Renal pelvis (tissue), 4 donors: ENCODE data around the gene CXCL17. TPM values are rescaled to one million over a fixed set of nuclear protein-coding genes. Genes with fewer than 3 reads are reported as not detected.

Experiments
- DNase-seq: peaks from one replicate; pipeline ENCODE4 v3.0.0-alpha.2; 2013
- polyA plus RNA-seq, 3 donors: library from polyadenylated mRNA; unstranded; fragments of 120-200 nt; gene quantifications; one replicate each; pipeline ENCODE4 v1.2.1, GENCODE V29; 2013; ENCODE audit not compliant: insufficient read length in 3 of 3

CXCL17 gene
- polyA plus RNA-seq, 3 donors, result 0.11 to 0.22 TPM; not detected in 1

GRCh38 chr19:42397263-42398166 is 45.2 kb downstream of the CXCL17 start:
- no peak for DNase-seq

DNA sequence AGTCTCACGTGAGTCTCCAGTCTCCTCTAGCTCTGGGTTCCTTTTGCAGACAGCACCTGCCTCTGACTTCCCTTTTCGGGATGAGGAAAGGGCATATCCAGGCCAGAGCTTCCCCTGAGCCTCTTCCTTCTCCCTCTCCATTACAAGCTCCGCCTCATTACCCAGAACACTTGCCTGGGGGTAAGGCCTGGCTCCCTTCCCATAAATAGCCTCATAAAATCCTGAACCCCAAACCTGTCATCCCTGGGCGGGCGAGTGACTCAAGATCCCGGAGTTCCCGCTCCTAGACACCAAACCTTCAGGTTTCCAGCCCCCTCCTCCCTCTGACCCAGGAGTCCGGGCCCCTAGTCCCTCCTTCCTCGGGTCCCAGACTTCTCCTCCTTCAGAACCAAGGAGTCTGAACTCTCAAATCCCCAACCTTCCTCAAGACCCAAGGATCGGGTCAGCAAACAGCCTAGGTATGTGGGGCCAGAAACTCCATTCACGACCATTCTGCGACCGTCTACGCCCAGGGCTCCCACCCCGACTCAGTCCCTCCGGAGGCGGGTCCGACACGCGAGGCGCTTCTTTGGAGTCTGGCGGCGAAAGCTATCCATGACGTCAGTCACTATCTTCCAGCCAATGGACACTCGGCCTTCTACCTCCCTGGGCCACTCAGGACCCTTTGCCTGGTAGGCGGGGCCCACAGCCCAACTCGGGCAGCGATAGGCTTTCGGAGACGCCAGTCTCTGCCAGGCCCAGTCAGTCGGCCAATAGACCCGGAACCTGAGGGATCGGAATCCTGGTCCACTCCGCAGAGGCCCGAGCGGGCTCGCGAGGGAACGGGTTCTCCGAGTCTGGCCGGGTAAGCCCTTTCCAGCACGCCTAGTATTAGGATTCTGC is 46.1 kb downstream of the CXCL17 start:
- DNase-seq, result peak; percentile 99

DNA sequence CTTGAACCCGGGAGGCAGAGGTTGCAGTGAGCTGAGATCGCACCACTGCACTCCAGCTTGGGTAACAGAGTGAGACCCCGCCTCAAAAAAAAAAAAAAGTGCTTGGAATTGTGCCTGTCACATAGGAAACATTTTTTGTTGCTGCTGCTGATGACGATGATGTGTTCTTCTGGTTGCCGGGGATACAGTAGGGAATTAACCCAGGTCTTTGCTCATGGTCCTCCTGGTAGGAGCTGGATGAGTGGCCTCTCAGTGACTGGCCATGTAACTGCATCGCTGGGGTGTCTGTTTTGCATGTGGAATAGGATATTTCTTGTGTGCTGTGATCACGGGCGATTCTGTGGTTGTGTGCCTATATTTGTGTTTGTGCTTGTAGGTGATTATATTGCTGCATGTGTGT is 48.0 kb downstream of the CXCL17 start:
- no peak for DNase-seq

- no peak for DNase-seq
Measured at GRCh38 chr19:42392165-42392564, 50.6 kb downstream of the CXCL17 start.

DNA sequence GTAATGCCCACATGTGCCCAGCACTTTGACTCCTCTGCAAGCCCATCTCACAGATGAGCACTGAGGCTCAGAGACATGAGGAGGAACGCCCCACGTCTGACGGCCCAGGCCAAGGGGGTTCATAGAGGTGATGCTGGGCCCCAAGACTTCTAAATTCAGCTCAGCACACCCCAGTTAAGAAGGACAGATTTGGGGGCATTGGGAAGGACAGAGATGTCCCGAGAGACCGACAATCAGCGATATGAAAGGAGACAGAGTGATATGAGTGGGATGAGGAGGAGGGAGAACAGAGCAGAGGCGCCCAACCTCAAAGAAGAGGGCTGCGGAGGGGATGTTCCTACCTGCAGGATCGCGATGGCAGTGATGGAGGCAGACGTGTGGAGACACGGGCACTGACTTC is 52.8 kb downstream of the CXCL17 start, which contains the start of gene CNFN:
CNFN (minus strand) TSS at position 399 of the 400 bp plus-strand sequence. CDS start 1,260 bp downstream, outside the sequence.
- DNase-seq, result no peak

DNA sequence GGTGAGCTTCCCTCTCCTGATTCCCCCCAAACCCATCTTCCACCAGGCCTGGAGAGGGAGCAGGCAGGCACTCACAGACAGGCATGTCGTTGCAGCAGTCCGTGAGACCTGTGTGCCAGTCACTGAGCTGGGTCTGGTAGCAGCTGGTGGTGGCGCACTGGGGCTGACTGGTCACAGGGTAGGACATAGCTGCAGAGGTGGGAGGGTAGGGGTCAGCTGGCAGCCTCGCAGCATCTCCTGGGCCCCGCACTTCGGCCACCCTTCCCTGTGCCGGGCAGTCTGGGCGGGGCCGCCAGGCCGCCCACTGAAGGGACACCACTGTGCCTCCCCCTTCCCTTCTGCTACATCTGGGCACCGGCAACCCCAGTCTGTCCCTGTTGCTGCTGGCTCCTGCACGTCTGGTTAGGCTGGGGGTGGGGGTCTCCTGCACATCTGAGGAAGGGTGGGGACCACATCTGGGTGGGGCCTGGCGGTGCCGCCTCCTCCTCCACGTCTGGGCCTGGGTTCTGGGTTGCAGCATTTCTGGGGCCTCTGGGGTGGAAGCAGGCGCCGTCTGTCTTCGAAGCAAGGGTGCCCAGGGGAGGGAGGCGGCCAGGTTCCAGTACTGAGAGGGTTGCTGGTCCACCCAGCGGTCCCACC is 53.8 kb downstream of the CXCL17 start:
- DNase-seq, result no peak

- peak; percentile 59 for DNase-seq
Measured at GRCh38 chr19:42386974-42387707, 55.6 kb downstream of the CXCL17 start.

GRCh38 chr19:42380155-42380554 is 62.6 kb downstream of the CXCL17 start:
- DNase-seq, result no peak

Other genes with a start within 250 kb of the CXCL17 start
- 10 to 100 TPM; 27.9 to 32.9 (median 30.4) TPM for gene DEDD2, start 225.3 kb downstream of the CXCL17 start, polyA plus RNA-seq
- gene ZNF526, start 222.6 kb downstream of the CXCL17 start, polyA plus RNA-seq, result 10 to 100 TPM in 1 of 3 donors, 1 to 10 TPM in 2; 9.2 to 10.2 (median 9.3) TPM
- 10 to 100 TPM; 70.3 to 85.9 (median 84.1) TPM for gene GSK3A, start 200.3 kb downstream of the CXCL17 start, polyA plus RNA-seq
- 10 to 100 TPM; 74.2 to 96.3 (median 86.2) TPM for gene ERF, start 187.8 kb downstream of the CXCL17 start, polyA plus RNA-seq
- 10 to 100 TPM; 59.3 to 72.5 (median 68.2) TPM for gene CIC, start 173.7 kb downstream of the CXCL17 start, polyA plus RNA-seq
- gene PRR19, start 140.8 kb downstream of the CXCL17 start, polyA plus RNA-seq, result 1 to 10 TPM; 1.9 to 2.9 (median 2.2) TPM
- 100 to 1,000 TPM in 1 of 3 donors, 10 to 100 TPM in 2; 79.4 to 107 (median 98.2) TPM for gene PAFAH1B3, start 140.3 kb downstream of the CXCL17 start, polyA plus RNA-seq
- 1 to 10 TPM in 2 of 3 donors, under 1 TPM in 1; 0.67 to 1.5 (median 1.1) TPM for gene TMEM145, start 129.6 kb downstream of the CXCL17 start, polyA plus RNA-seq
- gene MEGF8, start 117.3 kb downstream of the CXCL17 start, polyA plus RNA-seq, result 10 to 100 TPM; 43.0 to 45.6 (median 43.8) TPM
- gene CNFN, start 52.6 kb downstream of the CXCL17 start, polyA plus RNA-seq, result 1 to 10 TPM in 2 of 3 donors, under 1 TPM in 1; 0.59 to 2.1 (median 2.0) TPM
- gene LIPE, start 15.6 kb downstream of the CXCL17 start, polyA plus RNA-seq, result 10 to 100 TPM; 12.3 to 15.0 (median 13.5) TPM
- gene CEACAM1, start 85.5 kb upstream of the CXCL17 start, polyA plus RNA-seq, result 10 to 100 TPM in 2 of 3 donors, 1 to 10 TPM in 1; 7.7 to 17.6 (median 16.5) TPM
- gene CEACAM8, start 152.0 kb upstream of the CXCL17 start, polyA plus RNA-seq, result under 1 TPM; 0.08 to 0.15 (median 0.13) TPM